ENCODE results near the gene GOPC.
A peak's percentile ranks its signal among the peaks of the same experiment; 100 is the strongest.

GOPC gene

DNA sequence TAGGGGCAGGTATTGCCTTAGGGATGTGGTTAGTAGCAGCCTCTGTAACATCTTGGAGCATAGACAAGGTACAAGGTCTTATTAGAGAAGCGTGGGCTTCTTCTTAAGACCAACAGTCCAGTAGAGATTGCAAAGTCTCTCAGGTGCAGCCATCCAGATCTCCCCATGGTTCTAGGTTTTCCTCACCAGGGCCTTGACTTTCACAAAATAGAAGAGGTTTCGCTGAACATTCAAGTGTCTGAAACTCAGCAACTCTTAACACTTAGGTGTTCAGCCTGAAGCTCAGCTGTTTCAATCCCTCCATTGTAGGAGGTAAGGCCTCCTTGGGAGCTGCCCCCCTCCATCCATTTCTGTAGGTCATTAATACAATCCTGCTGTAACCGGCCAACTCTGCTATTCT is 44.4 kb downstream of the GOPC start:
- Histone ChIP-seq H3K27ac (ENCODE audit: insufficient read depth in 1 of 2, low read depth in 1 of 2, low read length in 2 of 2, poor library complexity in 1 of 2, severe bottlenecking in 2 of 2) (no peak overlapping the region), H3K27me3 (replicated peaks in 2 of 5; ENCODE audit: control insufficient read depth in 4 of 5, insufficient read depth in 5 of 5, low read length in 4 of 5) (peaks cover 0 to 2% (median 0%) of the 10 kb centered on the region in 5 experiments), H3K36me3 (ENCODE audit: control insufficient read depth in 4 of 4, insufficient read depth in 4 of 4, low read length in 3 of 4) (peaks cover 2 to 14% (median 6%) of the 10 kb centered on the region in 4 experiments), H3K4me1 (ENCODE audit: control extremely low read depth in 1 of 4, control insufficient read depth in 4 of 4, insufficient read depth in 4 of 4, low read length in 3 of 4) (peaks cover 0 to 4% (median 1%) of the 10 kb centered on the region in 4 experiments), H3K4me3 (ENCODE audit: control insufficient read depth in 1 of 7, extremely low read depth in 1 of 7, insufficient read depth in 4 of 7, low read depth in 2 of 7, low read length in 6 of 7) (no peak overlapping the region), H3K9me3 (ENCODE audit: control extremely low read depth in 1 of 5, control insufficient read depth in 4 of 5, insufficient read depth in 2 of 5, low read depth in 1 of 5, low read length in 4 of 5) (no peaks in the 10 kb centered on the region)
- CTCF ChIA-PET = interaction anchor here (0.7 to 7.9 kb wide), 11 partner anchors 10 to 109 kb away, joined by 3 to 71 read pairs (median 5); partner anchors contain the start of gene GOPC
- POLR2A ChIA-PET = no interaction called here
- no peak for DNase-seq
- WGBS (ENCODE audit: insufficient coverage) = 100% methylated on average over 3 of the region's 3 CpGs

DNA sequence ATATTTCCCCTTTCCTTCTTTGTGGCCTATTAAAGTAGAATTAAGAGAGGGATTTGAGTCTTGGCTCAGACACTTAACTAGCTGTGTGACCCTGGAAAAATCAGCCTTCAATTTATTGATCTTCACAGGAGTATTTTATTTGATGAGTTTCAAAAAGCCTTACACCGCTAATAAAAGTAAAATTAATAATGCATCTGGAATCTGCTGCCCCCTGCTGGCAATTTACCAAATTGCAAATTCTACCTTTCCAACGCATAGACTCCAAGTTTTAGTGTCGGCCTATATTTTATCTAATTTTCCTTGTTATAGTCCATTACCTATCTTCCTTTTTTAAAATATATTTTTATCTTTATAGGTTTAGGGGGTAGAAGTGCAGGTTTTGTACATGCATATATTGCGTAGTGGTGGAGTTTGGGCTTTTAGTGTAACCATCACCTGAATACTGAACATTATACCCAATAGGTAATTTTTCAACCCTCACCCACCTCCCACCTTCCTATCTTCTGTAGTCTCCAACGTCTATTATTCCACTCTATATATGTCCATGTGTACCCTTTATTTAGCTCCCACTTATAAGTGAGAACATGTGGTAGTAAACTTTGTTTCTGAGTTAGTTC is 46.3 kb downstream of the GOPC start:
- Histone ChIP-seq H3K9me3 (ENCODE audit: control extremely low read depth in 1 of 5, control insufficient read depth in 4 of 5, insufficient read depth in 2 of 5, low read depth in 1 of 5, low read length in 4 of 5) (no peaks in the 10 kb centered on the region), H3K27me3 (replicated peaks in 2 of 5; ENCODE audit: control insufficient read depth in 4 of 5, insufficient read depth in 5 of 5, low read length in 4 of 5) (peaks cover 0 to 2% (median 0%) of the 10 kb centered on the region in 5 experiments), H3K4me3 (ENCODE audit: control insufficient read depth in 1 of 7, extremely low read depth in 1 of 7, insufficient read depth in 4 of 7, low read depth in 2 of 7, low read length in 6 of 7) (no peak overlapping the region), H3K4me1 (ENCODE audit: control extremely low read depth in 1 of 4, control insufficient read depth in 4 of 4, insufficient read depth in 4 of 4, low read length in 3 of 4) (peaks cover 0 to 8% (median 2%) of the 10 kb centered on the region in 4 experiments), H3K27ac (ENCODE audit: insufficient read depth in 1 of 2, low read depth in 1 of 2, low read length in 2 of 2, poor library complexity in 1 of 2, severe bottlenecking in 2 of 2) (no peak overlapping the region), H3K36me3 (ENCODE audit: control insufficient read depth in 4 of 4, insufficient read depth in 4 of 4, low read length in 3 of 4) (peaks cover 0 to 7% (median 4%) of the 10 kb centered on the region in 4 experiments)
- ChIA-PET CTCF (interaction anchor here (0.7 to 7.9 kb wide), 14 partner anchors 11 to 107 kb away, joined by 3 to 71 read pairs (median 5); no protein-coding TSS in a partner anchor), POLR2A (no interaction called here)
- peak; percentile 30 to 66 (median 50) for DNase-seq
- 0% methylated on average over 1 of the region's 5 CpGs for WGBS (ENCODE audit: insufficient coverage)

DNA sequence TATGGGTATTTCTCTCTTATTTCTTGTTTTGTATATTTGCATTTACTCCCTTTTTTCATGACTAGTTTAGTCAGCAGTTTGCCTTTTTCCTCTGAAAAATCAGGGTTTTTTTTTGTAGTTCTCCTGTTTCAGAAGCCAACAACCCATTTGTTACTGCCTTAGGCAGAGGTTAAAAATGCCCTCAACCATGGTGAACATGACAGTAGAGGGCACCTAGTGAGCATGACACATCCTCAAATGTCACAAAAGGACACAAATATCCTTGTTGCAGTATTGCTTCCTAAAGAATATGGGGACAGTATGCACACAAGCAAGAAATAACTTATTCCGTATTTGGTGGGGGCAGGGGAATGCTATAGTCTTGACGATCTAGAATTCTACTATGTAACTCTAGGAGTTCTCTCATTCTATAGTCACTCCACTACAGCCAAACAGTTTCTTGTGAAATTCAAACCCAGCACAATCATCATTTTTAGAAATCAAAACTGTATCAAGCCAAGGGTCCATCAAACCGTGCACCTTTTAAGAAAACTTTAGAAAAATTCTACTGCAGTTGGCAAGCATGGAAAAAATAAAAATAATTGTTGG is 47.0 kb downstream of the GOPC start:
- no peak for DNase-seq
- H3K4me1 ChIP-seq (ENCODE audit: control extremely low read depth in 1 of 4, control insufficient read depth in 4 of 4, insufficient read depth in 4 of 4, low read length in 3 of 4) = peaks cover 0 to 8% (median 2%) of the 10 kb centered on the region in 4 experiments
- H3K4me3 ChIP-seq (ENCODE audit: control insufficient read depth in 1 of 7, extremely low read depth in 1 of 7, insufficient read depth in 4 of 7, low read depth in 2 of 7, low read length in 6 of 7) = no peak overlapping the region
- POLR2A ChIA-PET = no interaction called here
- H3K27ac ChIP-seq (ENCODE audit: insufficient read depth in 1 of 2, low read depth in 1 of 2, low read length in 2 of 2, poor library complexity in 1 of 2, severe bottlenecking in 2 of 2) = no peak overlapping the region
- H3K36me3 ChIP-seq (ENCODE audit: control insufficient read depth in 4 of 4, insufficient read depth in 4 of 4, low read length in 3 of 4) = peaks cover 0 to 5% (median 1%) of the 10 kb centered on the region in 4 experiments
- 20% methylated on average over 1 of the region's 3 CpGs for WGBS (ENCODE audit: insufficient coverage)
- peaks cover 0 to 2% (median 0%) of the 10 kb centered on the region in 5 experiments for H3K27me3 ChIP-seq (replicated peaks in 2 of 5; ENCODE audit: control insufficient read depth in 4 of 5, insufficient read depth in 5 of 5, low read length in 4 of 5)
- CTCF ChIA-PET = interaction anchor here (0.6 to 7.9 kb wide), 16 partner anchors 10 to 116 kb away, joined by 3 to 71 read pairs (median 4); no protein-coding TSS in a partner anchor
- H3K9me3 ChIP-seq (ENCODE audit: control extremely low read depth in 1 of 5, control insufficient read depth in 4 of 5, insufficient read depth in 2 of 5, low read depth in 1 of 5, low read length in 4 of 5) = no peaks in the 10 kb centered on the region

DNA sequence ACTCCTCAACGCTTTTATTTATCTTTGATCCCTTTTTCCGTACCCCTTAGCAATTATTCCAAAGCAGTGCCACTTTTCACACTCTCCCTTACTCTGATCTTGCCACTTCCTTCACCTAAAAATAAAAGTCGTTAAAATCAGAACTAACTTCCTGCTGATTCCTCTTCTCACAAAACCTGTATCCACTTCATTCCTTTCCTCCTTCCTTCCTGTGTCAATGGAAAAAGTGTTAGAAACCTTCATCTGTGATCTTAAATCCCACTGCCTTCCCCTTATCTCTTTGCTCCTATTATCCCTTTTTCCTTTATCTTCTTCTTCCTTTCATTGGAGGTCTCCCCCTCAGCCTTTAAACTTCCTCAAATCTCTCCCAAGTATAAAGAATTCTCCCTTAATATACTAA is 49.2 kb downstream of the GOPC start:
- no peak overlapping the region for H3K27ac ChIP-seq (ENCODE audit: insufficient read depth in 1 of 2, low read depth in 1 of 2, low read length in 2 of 2, poor library complexity in 1 of 2, severe bottlenecking in 2 of 2)
- H3K27me3 ChIP-seq (replicated peaks in 2 of 5; ENCODE audit: control insufficient read depth in 4 of 5, insufficient read depth in 5 of 5, low read length in 4 of 5) = peaks cover 0 to 4% (median 0%) of the 10 kb centered on the region in 5 experiments
- H3K36me3 ChIP-seq (ENCODE audit: control insufficient read depth in 4 of 4, insufficient read depth in 4 of 4, low read length in 3 of 4) = no peaks in the 10 kb centered on the region
- H3K4me1 ChIP-seq (ENCODE audit: control extremely low read depth in 1 of 4, control insufficient read depth in 4 of 4, insufficient read depth in 4 of 4, low read length in 3 of 4) = peaks cover 4 to 21% (median 9%) of the 10 kb centered on the region in 4 experiments
- POLR2A ChIA-PET = no interaction called here
- CTCF ChIA-PET = interaction anchor here (2.8 kb wide), 1 partner anchor 104 kb away, joined by 17 read pairs; no protein-coding TSS in a partner anchor
- no peaks in the 10 kb centered on the region for H3K9me3 ChIP-seq (ENCODE audit: control extremely low read depth in 1 of 5, control insufficient read depth in 4 of 5, insufficient read depth in 2 of 5, low read depth in 1 of 5, low read length in 4 of 5)
- H3K4me3 ChIP-seq (ENCODE audit: control insufficient read depth in 1 of 7, extremely low read depth in 1 of 7, insufficient read depth in 4 of 7, low read depth in 2 of 7, low read length in 6 of 7) = no peak overlapping the region
- 30% methylated on average over 3 of the region's 3 CpGs for WGBS (ENCODE audit: insufficient coverage)
- DNase-seq = no peak

DNA sequence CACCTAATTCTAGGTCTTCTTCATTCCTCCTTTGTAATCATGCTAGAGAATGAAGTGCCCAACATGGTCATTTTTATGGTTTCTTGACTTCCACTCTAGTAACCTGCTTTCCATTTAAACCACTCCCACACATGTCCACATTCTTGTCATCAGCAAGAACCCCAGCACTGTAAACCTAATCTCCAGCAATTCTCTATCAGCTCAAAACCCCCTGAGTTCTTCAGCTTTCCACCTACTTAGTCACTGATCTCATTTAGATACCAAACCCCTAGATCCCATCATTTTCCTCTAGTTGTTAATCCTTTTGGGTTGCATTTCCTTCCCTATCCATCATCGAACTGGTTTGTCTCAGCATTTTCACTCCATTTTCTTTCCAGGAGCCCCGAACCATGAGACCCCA is 49.7 kb downstream of the GOPC start:
- no peaks in the 10 kb centered on the region for H3K9me3 ChIP-seq (ENCODE audit: control extremely low read depth in 1 of 5, control insufficient read depth in 4 of 5, insufficient read depth in 2 of 5, low read depth in 1 of 5, low read length in 4 of 5)
- no peaks in the 10 kb centered on the region for H3K36me3 ChIP-seq (ENCODE audit: control insufficient read depth in 4 of 4, insufficient read depth in 4 of 4, low read length in 3 of 4)
- DNase-seq = no peak
- no peak overlapping the region for H3K4me3 ChIP-seq (ENCODE audit: control insufficient read depth in 1 of 7, extremely low read depth in 1 of 7, insufficient read depth in 4 of 7, low read depth in 2 of 7, low read length in 6 of 7)
- no peak overlapping the region for H3K27ac ChIP-seq (ENCODE audit: insufficient read depth in 1 of 2, low read depth in 1 of 2, low read length in 2 of 2, poor library complexity in 1 of 2, severe bottlenecking in 2 of 2)
- POLR2A ChIA-PET = interaction anchor here (0.8 kb wide), 1 partner anchor 22 kb away, joined by 4 read pairs; no protein-coding TSS in a partner anchor
- peaks cover 0 to 5% (median 0%) of the 10 kb centered on the region in 5 experiments for H3K27me3 ChIP-seq (replicated peaks in 2 of 5; ENCODE audit: control insufficient read depth in 4 of 5, insufficient read depth in 5 of 5, low read length in 4 of 5)
- 66% methylated on average over 2 of the region's 2 CpGs for WGBS (ENCODE audit: insufficient coverage)
- H3K4me1 ChIP-seq (ENCODE audit: control extremely low read depth in 1 of 4, control insufficient read depth in 4 of 4, insufficient read depth in 4 of 4, low read length in 3 of 4) = peaks cover 4 to 26% (median 14%) of the 10 kb centered on the region in 4 experiments
- CTCF ChIA-PET = interaction anchor here (0.9 to 3.0 kb wide), 3 partner anchors 56 to 103 kb away, joined by 3 to 17 read pairs (median 11); partner anchors contain the start of gene DCBLD1

DNA sequence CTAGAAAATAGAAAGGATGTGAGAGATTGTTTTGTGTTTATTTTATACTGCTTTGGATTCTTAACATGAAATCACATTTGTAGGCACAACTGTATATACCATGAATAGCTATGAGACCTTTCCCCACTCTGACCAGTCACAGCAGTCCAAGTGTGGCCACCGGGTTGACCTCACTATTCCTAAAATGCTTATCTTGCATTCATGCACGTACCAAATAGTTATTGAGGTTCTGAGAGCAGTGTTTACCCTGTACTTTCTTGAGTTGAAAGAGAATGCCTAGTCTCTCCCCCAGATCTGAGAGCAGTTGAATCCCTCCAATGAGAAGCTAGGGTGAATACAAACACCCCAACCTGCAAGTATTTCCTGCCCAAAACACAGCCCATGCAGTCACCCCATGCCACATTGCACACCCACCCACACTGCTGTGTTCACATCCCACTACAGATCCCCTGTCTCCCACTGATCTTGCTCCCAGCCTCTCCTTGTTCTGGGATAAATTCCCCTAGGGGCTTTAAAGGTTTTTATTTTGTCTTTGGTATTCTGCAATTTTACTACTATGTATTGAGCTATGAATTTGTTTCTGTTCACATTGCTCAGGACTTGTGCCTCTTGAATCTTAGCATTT is 51.6 kb downstream of the GOPC start:
- CTCF ChIA-PET = interaction anchor here (0.6 to 3.0 kb wide), 10 partner anchors 16 to 101 kb away, joined by 3 to 17 read pairs (median 4); partner anchors contain the start of gene DCBLD1

More for the DNA sequence above, 51.6 kb downstream of the GOPC start:
- Histone ChIP-seq H3K36me3 (ENCODE audit: control insufficient read depth in 4 of 4, insufficient read depth in 4 of 4, low read length in 3 of 4) (no peaks in the 10 kb centered on the region), H3K4me3 (ENCODE audit: control insufficient read depth in 1 of 7, extremely low read depth in 1 of 7, insufficient read depth in 4 of 7, low read depth in 2 of 7, low read length in 6 of 7) (no peak overlapping the region), H3K27ac (ENCODE audit: insufficient read depth in 1 of 2, low read depth in 1 of 2, low read length in 2 of 2, poor library complexity in 1 of 2, severe bottlenecking in 2 of 2) (no peak overlapping the region), H3K9me3 (ENCODE audit: control extremely low read depth in 1 of 5, control insufficient read depth in 4 of 5, insufficient read depth in 2 of 5, low read depth in 1 of 5, low read length in 4 of 5) (no peaks in the 10 kb centered on the region), H3K27me3 (replicated peaks in 2 of 5; ENCODE audit: control insufficient read depth in 4 of 5, insufficient read depth in 5 of 5, low read length in 4 of 5) (peaks cover 0 to 7% (median 0%) of the 10 kb centered on the region in 5 experiments), H3K4me1 (ENCODE audit: control extremely low read depth in 1 of 4, control insufficient read depth in 4 of 4, insufficient read depth in 4 of 4, low read length in 3 of 4) (peaks cover 6 to 29% (median 18%) of the 10 kb centered on the region in 4 experiments)
- WGBS (ENCODE audit: insufficient coverage) = 90% methylated on average over 2 of the region's 2 CpGs
- POLR2A ChIA-PET = no interaction called here
- DNase-seq = no peak

Measured in common myeloid progenitor, CD34-positive (primary cell).